NCI-H460 (cell line): ENCODE data around the gene PEBP1. TPM values are rescaled to one million over a fixed set of nuclear protein-coding genes. Genes with fewer than 3 reads are reported as not detected.
"Not testable (repeated sequence)": the region's sequence is repeated elsewhere in the genome, so short reads cannot be mapped to it uniquely, and the experiment has no call there.

Source experiments
- DNase-seq: peaks from one replicate; pipeline ENCODE4 v3.0.0-alpha.2; 2016; ENCODE audit warnings: low read depth; ENCODE audit errors: extremely low read depth
- total RNA-seq: library from RNA; depleted of rRNA; stranded (reverse); fragments of >200 nt; shearing (Covaris generic); gene quantifications from 2 replicates; pipeline ENCODE4 v1.2.3, GENCODE V29; 2014

PEBP1 gene
- total RNA-seq, 1 experiment from 2014 or later: 89.5 TPM

DNA sequence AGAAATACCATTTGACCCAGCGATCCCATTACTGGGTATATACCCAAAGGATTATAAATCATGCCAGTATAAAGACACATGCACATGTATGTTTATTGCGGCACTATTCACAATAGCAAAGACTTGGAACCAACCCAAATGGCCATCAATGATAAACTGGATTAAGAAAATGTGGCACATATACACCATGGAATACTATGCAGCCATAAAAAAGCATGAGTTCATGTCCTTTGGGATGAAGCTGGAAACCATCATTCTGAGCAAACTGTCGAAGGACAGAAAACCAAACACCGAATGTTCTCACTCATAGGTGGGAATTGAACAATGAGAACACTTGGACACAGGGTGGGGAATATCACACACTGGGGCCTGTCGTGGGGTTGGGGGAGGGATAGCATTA lies 6.5 kb upstream of the PEBP1 start:
- DNase-seq: not testable (repeated sequence)

DNA sequence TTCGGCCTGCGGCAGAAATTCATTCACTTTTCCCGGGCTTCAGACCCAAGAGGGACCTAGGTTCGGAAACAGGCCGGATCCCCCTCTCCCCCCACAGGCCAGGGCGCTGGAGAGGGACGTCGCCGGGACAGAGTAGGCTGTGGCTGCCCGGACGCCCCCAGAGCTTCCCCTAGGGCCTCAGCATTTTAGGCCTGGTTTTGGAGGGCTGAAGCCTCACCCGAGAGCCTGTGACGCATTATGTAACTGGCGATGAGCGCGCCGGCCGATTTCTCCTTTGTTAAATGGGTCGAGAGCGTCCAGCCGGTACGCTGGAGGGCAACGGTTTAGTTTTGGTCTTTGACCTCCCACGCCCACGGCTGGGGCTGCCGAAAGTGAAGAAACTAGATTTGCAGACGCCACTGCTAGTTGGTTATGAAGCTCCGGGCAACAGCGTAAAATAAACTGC lies 657 bp downstream of the PEBP1 start:
- DNase-seq: no peak

DNA sequence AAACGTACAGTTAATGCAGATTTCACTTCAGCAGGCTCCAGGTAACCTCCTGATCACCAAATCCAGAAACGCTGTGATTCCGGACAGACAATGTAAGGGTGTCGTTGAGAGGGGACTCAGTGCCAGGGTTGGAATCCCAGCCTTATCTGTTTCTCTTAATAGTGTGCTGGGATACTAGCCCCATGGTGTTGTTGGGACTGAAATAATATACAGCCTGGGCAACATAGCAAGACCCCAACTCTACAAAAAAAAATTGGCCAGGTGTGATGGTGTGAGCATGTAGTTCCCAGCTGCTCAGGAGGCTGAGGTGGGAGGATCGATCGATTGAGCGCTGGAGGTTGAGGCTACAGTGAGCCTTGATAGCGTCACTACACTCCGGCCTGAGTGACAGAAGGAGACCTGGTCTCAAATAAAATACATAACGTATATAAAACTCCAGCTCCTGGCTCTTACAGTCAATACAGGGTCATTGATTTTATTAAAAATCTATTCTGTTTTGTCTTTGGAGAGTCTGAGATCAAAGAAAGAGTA lies 1.3 kb downstream of the PEBP1 start:
- no peak for DNase-seq

DNA sequence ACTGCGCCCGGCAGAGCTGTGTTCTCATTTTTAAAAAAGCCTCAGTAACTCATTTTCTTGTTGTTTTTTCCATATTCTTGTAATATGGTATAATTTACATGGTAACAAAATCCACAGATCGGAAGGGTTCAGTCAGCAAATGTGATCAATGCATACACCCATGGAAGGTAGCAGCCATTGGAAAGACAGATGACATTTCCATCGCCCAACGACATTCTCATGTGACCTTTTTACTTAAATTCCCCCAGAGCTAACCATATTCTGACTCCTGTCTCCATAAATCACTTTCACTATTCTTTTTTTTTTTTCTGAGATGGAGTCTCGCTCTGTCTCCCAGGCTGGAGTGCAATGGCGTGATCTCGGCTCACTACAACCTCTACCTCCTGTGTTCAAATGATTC lies 4.9 kb downstream of the PEBP1 start:
- no peak for DNase-seq

DNA sequence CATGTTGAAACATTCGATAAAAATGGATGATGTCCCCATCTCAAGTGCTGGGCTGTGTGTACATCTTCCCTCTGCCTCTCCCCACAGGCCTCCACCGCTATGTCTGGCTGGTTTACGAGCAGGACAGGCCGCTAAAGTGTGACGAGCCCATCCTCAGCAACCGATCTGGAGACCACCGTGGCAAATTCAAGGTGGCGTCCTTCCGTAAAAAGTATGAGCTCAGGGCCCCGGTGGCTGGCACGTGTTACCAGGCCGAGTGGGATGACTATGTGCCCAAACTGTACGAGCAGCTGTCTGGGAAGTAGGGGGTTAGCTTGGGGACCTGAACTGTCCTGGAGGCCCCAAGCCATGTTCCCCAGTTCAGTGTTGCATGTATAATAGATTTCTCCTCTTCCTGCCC lies 8.6 kb downstream of the PEBP1 start:
- no peak for DNase-seq

DNA sequence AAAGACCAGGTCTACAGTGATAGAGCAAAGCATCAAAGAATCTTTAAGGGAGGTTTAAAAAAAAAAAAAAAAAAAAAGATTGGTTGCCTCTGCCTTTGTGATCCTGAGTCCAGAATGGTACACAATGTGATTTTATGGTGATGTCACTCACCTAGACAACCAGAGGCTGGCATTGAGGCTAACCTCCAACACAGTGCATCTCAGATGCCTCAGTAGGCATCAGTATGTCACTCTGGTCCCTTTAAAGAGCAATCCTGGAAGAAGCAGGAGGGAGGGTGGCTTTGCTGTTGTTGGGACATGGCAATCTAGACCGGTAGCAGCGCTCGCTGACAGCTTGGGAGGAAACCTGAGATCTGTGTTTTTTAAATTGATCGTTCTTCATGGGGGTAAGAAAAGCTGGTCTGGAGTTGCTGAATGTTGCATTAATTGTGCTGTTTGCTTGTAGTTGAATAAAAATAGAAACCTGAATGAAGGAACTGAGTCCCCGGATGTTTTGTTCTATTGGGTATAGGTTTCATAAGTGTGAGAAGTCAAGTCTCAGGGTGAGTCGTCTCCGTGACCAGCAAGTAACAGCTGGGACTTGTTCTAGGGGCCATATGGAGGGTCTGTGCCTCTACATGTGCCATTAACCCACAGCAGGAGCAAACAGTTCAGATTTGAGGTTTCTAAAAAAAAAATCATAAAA lies 9.3 kb downstream of the PEBP1 start:
- DNase-seq: no peak

DNA sequence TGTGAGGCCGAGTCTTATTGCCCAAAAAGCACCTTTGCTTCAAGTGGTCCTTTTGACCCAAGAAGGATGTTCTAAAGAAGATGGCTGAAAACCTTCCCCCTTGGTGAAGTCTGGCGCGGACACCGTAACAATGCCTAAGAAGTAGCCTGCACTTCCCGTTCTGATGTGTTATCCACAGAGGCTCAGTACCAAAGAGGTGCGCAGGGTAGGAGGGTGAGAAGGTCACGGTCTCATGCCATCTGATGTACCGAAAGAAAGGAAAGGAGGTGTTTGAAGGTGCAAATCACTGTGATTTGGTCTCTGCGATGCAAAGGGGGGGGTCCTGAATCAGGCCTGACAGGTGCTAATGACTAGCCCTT lies 9.9 kb downstream of the PEBP1 start:
- no peak for DNase-seq

DNA sequence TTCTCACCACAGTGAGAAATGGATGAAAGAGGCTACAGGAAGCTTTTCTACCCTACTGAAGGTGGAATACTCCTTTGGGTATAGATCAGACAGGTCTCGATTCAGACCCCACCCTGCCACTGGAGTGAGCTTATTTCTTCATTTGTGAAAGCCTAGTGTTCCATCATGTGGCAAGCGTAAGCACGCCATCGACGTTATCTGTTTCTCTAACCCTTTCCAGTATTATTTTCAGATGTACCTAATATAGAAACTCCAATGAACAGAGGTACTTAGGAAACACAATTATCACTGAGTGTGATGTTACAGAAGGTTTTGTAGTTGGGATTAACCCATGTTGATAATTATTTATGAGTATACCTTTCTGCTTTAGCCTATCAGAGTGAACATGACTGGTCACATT lies 12.4 kb downstream of the PEBP1 start:
- no peak for DNase-seq

DNA sequence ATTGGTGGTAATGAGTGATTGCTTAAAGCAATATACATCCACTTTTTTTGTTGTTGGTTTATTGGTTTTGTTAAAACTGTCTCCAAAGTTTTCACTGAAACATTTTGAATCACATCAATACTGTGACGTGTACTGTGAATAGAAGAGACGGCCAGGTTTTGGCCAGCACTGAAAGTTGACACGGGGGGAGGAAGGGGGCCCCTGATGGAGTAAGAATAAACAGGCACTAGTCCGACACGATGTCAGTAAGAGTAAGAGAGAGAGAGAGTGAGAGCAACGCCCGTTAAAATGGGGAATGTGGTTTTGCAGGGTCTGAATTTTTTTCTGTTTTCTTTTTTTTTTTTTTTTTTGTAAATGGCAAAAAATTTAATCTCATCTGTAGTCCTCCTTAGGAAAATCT lies 14.7 kb downstream of the PEBP1 start:
- DNase-seq: no peak

DNA sequence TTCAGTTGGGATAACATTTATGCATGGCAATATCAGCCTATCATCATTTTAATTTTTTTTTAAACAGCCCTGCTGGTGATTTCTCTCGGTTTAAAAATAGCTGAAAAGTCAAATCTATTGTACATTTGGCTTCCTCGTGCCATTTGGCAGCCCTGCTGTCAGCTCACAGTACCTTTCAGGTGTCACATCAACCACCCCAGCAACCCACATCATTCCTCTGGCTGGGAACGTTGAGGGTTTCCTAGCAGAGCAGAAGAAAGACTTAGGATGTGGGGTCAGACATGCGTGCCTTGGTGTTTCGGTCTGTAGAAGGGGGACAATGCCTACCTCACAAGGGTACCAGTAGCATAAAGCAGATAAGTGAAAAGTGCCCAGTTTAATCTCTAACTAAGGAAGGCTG lies 15.8 kb downstream of the PEBP1 start:
- no peak for DNase-seq

DNA sequence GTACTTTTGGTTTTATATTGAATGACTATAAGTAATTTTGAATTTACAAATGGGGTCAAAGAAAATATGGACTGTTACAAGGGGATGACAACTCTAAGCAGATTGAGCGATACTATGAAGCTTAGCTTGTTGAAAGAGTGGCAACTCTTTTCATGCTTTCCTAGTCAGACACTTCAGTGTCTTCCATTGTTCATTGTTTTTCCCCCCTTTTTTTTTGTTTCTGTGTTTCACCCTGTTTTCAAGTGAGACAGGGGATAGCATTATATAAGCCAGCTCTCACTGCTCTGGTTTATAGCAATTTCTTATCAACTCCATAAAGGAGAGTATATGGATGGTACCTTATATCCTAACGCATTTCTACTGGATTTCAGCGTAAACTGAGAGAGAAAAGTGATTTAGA lies 24.6 kb downstream of the PEBP1 start:
- DNase-seq: no peak

DNA sequence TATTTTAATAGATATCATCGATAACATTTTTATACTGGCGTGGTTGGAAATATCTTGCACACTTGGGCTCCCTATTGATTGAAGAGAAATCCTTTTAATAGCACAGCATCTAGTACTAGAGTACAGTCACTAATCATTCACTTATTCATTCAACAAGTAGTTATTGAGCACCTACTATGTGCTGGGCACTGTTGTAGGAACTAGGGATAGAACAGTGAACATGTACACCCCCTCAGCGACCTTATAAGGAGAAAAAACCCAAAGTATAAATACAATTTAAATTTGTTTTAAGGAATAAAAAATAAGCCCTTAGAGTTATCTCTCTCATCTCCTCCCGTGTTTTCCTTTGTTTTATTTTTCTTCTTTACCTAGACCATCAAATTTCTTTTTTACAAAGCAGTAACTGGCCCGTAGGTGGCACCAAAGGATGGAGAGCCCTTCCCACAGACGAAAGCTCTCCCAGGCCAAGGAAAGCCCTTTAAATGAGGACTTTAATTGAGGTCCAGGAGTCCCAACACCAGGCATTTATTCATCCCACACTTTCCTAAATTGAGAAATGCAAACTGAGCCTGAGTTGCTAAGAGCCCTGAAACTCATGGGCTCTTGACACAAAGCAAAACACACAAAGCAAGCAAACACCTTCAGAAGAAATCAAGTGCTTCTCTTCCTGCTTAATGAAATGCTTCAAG lies 29.0 kb downstream of the PEBP1 start:
- peak; percentile 19 for DNase-seq

DNA sequence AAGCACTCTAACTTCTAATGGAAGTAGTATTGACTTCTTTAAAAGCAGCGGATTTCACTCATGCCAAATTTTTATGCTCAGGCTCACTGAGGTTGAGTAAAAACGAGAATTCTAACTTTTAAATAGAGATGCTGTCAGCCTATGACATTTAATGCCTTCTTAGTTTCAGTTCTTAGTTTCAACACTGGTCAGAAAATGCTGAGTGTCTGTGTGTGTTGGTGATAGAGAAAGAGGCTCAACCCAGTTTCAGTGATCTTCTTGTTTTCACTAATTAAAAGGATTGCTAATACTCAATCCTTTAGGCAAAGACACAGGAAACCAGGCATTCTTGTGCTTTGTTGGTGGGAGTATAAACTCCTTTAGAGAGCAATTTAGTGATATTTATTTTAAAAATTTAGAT lies 31.0 kb downstream of the PEBP1 start:
- DNase-seq: no peak

DNA sequence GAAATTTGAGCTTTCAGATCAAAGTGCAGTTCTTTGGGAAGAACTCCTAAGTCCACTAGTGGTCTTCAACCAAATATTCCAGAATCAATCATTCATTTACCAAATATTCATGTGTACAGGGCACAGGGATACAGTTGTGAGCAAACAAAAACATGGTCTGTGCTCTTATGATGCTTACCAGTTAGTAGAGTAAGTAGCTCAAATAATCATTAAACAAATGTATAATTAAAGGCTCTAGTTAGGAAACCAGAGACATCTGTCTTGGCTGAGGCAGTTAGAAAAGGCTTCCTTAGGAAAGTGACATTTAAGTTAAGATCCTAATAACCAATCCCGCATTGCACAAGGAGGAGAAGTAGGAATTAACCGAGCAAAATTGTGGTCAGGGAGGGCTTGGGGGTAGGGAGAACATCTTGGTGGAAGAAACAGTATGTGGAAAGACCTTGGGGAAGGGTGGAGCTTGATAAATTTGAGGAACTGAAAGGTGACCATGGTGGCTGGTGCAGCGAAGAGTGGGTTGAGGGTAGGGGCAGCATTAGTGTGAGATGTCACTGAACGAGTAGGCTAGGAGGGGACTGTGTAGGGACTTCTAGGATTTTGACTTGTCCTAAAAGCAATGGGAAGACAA lies 40.0 kb downstream of the PEBP1 start:
- no peak for DNase-seq

DNA sequence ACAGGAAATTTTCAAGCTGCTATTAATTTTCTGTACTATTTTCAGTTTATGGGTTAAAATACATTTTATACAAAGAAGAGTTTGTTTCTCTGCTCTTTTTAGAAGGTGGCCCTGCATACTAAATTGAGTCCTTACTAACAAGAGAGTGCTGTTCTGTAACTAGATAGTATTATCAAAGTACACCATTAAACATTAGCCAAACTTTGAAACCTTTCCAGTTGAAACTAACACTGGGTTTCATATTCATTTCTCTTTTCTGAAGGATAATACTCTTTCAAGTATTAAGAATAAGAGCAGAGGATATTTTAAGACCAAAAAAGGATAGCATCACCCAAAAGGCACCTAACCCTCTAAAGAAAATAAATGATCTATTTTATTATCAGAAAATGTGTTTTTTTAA lies 47.2 kb downstream of the PEBP1 start:
- no peak for DNase-seq

DNA sequence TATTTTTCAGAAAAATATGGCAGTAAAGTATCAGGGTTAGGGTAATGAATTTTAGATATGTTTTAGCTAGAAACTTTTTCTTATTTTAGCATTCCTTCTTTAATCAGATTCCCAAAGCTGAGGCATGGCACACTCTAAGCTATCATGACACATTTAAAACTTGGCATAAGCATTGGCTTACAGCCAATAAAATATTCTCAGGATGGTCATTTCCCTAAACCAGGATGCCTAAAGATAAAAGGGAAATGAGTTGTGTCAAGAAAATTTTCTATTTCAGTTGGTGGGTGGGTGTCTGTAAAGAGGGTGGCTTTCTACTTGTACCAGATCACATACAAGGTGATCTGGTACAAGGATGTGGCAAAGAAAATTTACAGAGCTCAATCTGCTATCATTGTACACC lies 47.8 kb downstream of the PEBP1 start:
- DNase-seq: no peak

DNA sequence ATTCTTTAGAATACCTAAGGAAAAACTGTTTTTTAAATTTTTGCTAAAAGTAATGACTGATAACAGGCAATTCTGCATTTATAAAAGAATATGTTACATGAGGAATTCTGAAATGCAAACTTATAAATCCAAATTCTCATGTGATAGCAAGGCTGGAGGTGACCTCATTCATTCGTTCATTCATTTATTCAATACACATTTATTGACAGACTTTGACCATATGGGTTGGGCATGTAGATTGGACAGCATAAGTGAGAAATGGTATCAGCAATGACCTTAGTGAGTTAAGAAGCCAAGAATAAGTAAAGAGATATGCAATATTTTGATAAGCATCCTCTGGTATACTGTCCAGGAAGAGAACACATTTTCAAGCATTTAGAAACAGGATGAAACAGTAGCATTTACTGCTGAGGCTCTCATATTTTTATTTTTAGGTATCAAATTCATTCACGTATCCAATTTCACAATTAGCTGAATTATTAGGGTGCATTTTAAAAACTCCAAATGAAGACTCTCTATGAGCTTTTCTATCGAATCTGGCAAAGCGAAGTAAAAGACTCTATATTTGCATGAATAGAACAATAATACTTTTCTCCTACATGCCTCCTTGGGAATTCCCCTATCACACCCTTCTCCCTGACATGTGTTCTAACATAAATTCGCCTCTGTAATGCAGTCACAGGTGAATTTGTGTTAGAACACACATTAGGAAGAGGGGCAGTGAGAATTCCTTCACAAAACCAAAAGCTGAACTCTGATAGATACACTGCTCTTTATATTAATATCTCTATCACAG lies 49.9 kb downstream of the PEBP1 start:
- DNase-seq: no peak

DNA sequence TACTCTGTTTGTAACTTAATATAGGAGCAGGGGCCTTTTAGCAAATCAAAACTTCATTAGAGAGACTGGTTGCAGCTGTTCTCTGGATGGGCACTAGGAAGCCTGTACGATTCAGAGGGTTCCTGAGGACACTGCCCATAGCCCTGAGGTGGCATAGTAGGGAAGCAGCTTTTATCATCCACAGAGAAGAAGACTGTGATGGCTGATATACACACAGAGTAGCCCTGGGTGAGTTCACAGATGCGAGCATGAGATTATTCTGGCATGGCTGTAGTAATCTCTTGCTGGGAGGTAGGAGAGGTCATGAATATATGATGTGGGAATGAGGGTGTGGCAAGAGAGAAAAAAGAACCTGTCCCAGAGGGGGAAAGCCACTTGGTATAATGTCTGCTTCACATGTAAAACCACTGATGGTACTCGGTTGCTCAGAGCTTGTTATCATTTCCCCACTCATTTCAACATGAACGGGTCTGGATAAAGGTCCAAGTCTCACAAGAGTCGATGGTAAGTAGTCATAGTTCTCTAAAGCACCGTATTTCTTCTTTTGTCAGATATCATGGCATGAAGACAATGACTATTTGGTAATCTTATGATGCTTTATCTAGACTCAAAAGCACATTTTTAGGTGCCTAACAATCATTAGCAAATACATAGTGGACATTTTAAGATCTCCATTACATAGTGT lies 52.0 kb downstream of the PEBP1 start:
- DNase-seq: no peak

DNA sequence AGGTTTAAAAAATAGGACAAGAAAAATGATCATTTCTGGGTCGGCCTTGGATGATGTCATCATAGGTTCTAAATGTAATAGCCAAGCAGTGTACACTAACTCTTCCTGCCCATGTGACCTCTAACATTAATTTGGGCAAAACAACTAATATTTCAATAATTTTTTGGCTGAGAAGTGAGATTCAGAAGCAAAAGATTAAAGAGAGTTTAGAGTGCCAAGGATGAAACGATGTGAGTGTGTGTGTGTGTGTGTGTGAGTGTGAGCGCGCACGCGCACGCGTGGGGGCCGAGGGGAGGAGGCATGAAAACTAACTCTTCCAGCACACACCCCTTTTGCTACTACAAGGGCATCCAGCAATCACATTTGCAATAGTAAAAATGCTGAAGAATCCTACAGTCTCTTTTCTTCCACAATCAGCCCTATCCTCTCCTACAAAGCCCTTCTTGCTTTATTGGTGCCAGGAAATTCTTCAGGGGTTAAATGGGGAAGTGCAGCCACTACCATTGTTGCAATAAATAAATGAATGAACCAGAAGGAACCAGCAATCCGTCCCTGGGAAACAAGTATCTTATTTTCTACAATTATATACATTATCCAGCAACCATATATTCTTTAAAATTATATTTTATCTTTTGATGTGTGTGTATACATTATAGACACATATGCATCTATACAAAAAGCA lies 52.9 kb downstream of the PEBP1 start:
- no peak for DNase-seq

DNA sequence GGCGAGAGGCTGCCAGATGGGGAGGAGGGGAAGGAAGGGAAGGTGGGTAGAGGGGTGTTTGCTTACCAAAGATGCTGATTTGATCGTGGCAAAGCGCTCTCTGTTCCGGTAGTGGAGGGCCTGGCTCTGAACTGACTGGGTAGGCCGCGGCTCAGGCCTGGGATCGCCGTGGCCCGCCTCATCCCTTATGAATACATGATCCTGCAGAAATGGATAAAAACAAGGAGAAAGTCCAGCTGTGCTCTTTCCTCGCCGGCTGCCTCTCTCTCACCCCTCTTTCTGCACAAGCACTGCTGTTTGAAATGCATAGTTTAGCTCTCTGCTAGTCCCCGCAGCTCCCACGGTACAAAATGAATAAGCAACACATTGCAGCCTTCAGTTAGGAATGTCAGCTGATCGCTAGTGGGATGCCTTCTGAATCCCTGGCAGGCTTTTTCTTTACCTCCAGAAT lies 53.8 kb downstream of the PEBP1 start:
- no peak for DNase-seq
